Stimulated activated CD8-positive, alpha-beta memory T cell treated with anti-CD3 and anti-CD28 coated beads, Interleukin-2, amount 100 ng/mL, for 1 hour (primary cell): ENCODE data around the gene LDLRAD4.
"Not testable (repeated sequence)": the region's sequence is repeated elsewhere in the genome, so short reads cannot be mapped to it uniquely, and the experiment has no call there.

ENCODE experiments used
- DNase-seq, 2 donors: peaks; one replicate each; pipeline ENCODE4 v3.0.0-alpha.2; 2020; ENCODE audit warnings: low read depth in 2 of 2

Gene LDLRAD4

GRCh38 chr18:13462686-13463085 is 244.1 kb downstream of the LDLRAD4 start:
- no peak for DNase-seq

DNA sequence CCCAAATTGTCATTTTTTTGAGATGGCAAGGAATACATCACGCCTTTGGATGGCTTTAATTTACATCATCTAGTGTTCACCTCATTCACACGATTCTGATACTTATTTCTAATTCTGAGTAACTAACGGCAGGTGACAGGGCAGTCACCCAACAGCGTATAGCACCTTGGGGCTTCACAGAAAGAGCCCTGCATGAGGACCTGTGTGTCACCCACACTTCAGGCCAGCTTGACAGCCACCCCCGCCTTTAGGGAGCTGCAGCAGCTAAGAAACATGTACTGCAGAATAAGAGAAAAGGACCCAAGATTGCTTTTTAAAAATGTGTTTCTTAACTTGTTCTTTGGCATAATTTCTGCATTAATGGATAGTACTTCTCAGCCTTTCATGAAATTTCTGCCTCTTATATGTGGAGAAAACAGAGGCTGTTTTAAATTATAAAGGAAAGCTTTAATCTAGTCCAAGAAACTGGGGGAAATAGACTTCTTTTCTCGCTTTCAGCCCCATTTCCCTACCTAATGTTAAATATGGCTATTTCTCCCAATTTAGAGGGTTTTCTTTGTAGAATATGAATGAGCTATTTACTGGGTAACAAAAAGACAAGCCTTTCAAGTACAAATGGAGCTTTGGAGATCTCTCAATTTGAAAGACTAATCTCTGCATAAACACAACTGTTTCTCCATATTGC is 245.1 kb downstream of the LDLRAD4 start:
- no peak for DNase-seq

DNA sequence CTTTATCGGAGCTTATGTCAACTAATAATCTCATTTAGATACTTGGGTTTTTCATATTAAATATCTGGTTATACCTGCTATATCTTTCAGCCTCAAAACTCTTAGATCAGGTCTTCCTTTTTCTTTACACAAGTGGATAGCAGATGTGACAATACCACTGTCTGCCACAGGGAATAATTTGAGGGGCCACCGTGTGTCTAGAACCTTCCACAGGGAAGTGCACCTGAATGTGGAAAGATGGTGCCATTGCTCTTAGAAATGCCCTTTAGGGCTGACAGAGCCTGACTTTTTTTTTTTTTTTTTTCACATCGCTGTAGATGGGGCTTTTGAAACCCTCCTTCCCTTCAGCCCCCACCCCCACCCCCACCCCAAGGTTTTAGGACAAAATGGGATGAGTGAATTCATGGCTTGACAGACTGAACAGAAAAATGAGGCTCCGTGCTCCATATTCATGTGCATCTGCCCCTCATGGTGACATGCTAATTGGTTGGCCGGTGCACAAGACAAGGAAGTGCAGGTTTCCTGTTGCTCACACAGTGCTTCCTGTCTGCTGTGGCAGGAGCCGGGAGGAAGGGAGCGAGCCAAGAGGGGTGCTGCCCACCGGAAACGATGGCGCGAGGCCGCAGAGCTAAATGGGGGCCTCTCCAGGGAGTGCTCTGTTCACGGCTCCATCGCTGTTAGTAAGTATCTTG is 246.0 kb downstream of the LDLRAD4 start:
- DNase-seq, result peak; percentile 42 to 44

DNA sequence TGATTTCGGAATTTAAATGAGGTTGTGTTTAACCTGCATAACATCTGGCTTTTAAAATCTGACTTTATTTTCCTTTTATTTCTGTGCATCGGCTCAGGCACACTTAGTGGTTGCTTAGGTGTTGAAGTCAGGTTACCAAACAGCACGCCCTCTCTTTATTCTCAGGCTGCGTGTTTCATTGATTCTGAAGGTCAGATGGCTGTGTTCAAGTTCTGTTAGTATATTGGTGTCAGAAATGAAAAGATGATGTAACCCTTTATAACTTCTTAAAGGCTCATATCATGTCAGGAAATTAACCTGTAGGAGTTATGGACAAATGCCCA is 246.5 kb downstream of the LDLRAD4 start:
- no peak for DNase-seq

GRCh38 chr18:13465476-13465875 is 246.9 kb downstream of the LDLRAD4 start:
- no peak for DNase-seq

DNA sequence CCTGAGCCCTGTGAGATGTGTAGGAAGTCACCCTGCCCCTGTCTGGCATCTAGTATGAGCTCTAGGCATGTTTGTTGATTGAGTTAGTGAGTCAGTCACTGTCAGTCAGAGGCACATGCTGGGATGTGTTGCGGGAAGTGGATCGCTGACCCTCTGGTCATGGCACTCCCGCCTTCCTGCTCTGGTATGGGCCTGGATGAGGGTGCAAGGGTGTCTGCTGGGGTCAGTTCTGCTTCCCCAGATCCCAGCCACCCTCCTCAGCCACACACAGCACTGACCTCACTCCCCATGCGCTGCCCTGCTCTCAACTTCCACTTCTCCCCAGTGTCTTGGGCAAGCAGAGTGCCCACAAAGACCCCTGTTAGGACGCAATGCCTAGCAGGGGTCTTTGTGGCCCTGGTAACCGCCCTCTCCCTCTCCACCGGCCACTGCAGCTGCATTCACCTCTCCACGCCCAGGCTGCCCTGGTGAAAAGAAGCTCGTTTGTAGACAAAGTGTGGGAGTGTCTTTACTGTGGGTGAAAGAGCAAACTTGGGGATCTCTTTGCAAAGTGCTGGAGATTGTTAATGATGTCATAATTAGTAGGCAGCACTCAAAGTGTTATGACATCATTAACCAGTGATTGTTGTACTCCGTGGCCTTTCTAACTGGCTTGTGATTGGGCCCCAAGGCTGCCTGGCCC is 252.1 kb downstream of the LDLRAD4 start:
- no peak for DNase-seq

DNA sequence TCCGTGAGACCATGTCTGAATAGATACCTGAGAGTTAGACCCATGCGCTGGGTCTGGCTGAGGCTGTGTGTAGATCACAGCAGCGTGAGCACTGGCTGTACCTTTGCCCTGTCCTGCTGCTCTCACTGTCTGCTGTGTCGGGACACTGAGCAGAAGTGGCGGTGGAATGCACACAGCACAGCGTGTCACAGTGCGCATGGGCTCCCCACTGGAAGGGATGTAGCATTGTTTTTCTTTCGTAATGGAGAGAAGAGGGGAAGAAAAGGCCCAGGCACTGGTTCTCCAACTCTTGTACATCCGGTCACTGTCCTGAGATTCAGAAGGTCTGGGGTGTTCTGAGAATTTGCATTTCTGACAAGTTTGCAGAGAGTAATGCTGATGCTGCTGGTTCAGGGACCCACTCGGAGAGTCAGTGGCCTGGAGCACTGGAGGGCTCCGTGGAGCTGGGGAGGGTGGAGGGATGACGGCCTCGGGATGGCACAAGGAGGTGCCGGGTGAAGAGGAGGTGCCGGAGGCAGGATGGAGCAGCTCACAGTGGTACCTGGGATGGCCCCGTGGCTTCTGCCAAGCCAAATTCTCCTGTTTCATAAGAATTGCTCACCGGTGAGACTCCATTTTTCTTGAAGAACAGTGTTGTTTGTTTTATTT is 252.8 kb downstream of the LDLRAD4 start:
- no peak for DNase-seq

- DNase-seq, result no peak
These were observed 253.5 kb downstream of the LDLRAD4 start for GRCh38 chr18:13471971-13472628.

- no peak for DNase-seq
These were observed 255.2 kb downstream of the LDLRAD4 start for GRCh38 chr18:13473751-13474150.

GRCh38 chr18:13474336-13474735 is 255.8 kb downstream of the LDLRAD4 start:
- no peak for DNase-seq

- no peak for DNase-seq
These were observed 256.5 kb downstream of the LDLRAD4 start for GRCh38 chr18:13474907-13475545.

- DNase-seq, result not testable (repeated sequence)
These were observed 257.8 kb downstream of the LDLRAD4 start for GRCh38 chr18:13476312-13476711.

GRCh38 chr18:13477147-13477683 is 258.7 kb downstream of the LDLRAD4 start:
- no peak for DNase-seq

GRCh38 chr18:13480571-13481255 is 262.2 kb downstream of the LDLRAD4 start:
- no peak for DNase-seq

DNA sequence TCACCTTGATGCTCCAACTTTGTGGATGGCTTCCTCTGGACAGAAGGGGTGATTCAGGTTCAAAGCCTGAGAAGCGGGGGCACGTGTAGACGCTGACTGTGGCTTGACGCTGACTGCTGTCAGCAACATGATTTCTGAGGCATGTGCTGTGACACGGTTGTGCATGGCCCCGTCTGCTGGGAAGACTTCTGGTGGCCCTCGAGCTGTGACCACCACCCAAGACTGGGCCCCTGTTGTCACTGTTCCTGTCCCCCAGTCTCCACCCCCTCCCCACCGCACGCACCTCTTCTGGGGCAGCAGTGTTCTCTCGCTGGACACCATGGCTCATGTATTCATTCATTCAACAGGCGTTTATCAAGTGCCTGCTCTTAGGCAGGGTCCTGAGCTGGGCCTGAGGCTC is 262.8 kb downstream of the LDLRAD4 start:
- DNase-seq, result no peak

DNA sequence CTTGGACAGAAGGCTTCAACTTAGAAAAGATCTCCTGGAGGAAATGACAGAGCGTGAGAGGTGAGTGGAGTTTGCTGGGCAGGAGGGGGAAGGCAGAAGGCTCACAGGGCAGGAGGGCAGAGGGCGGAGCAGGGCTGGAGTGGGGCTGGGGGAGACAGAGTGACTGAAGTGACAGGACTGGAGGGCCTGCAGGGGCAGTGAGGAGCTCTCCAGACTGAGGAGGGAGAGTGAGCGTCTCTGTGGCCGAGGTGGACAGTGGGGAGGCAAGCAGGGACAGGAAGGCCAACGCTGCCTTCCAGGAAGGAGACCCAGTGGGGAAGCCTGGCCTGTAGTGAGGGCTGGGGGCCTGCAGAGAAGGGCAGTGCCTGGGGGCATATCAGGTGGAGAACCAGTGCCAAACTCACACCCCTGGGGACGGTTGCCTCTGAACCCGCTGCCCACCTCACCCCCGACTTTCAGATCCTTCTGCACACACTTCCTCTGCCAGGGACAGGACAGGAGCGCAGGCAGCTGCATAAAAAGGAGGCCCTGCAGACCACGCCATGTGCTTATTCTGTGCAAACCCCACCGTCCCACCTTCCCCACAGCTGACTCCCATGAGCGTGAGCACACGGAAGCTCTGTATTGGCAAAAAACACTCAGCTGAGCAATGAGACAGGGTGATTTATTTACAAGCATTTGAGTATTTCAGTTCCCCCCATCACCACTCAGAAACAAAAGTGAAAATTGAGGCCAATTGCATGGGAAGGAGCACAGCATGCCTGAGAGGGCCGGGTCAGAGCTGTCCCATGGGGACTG is 263.5 kb downstream of the LDLRAD4 start:
- DNase-seq, result no peak

DNA sequence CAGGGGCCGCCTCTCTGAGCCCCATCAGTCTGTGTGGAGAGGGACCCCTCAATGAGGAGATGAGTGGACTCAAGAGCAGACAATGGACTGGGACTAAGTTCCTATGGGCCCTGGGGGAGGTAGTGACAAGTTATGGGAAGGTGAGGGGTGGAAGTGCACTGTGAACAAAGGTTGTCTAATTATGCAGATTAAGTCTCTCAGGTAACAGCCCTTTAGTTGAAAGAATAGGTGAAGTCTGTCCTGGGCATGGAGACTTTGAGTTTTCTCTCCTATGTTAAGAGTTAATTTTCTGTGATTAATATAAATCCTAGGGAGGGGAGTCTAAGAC is 264.0 kb downstream of the LDLRAD4 start:
- DNase-seq, result no peak

GRCh38 chr18:13483316-13484270 is 265.0 kb downstream of the LDLRAD4 start:
- DNase-seq, result no peak

DNA sequence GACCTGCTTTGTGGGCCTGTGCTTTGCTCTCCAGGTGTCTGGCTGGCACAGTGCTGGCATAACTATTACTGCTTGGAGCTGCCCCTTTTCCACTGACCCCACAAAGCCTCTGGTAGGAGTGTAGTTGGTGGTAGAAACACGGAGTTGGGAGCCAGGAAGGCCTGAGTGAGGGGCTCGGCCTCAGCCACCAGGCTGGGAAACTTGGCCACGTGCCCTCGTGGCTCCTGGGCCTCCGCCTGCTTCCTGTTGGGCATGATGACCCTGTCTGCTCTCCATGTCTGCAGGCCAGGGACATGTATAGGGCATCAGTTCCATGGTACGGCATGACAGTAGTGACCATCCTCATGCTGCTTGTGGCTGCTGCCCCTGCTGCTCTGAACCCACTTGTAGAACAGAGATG is 266.6 kb downstream of the LDLRAD4 start:
- no peak for DNase-seq
